Measurements from ENCODE around the gene KIR2DL3. TPM values are rescaled to one million over a fixed set of nuclear protein-coding genes. Genes with fewer than 3 reads are reported as not detected.

KIR2DL3 gene
- total RNA-seq, 1 experiment from 2014 or later: not detected

DNA sequence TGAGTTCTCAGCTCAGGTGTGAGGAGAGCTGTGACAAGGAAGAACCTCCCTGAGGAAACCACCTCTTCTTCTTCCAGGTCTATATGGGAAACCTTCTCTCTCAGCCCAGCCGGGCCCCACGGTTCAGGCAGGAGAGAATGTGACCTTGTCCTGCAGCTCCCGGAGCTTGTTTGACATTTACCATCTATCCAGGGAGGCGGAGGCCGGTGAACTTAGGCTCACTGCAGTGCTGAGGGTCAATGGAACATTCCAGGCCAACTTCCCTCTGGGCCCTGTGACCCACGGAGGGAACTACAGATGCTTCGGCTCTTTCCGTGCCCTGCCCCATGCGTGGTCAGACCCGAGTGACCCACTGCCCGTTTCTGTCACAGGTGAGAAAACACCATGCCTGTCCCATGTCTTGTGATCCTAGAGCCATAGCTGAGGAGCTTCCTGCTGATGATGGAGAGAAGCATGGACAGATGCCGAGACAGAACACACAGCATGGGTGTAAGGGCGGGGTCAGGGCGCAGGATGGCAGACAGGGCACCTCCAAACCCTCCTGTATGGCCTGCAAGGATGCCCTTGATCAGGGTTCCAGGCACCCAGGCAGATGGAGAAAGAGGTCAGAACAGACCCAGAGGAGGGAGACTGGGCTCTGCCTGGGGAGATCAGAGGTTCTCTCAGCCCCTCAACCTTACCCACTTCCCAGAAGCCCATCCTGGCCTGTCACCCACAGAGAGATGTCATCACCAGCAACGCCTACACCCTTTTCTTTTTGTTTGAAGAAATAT lies 8.7 kb upstream of the KIR2DL3 start:
- no peak for DNase-seq
- no peaks in the 10 kb centered on the region for H3K36me3 ChIP-seq (ENCODE audit: low read depth)
- ChIA-PET CTCF (no interaction called here), POLR2A (ENCODE audit: unreplicated experiment) (no interaction called here)
- no peaks in the 10 kb centered on the region for H3K4me1 ChIP-seq (replicated peaks; ENCODE audit: insufficient read depth)
- H3F3A ChIP-seq (ENCODE audit: insufficient read depth, low read depth): no peaks in the 10 kb centered on the region
- BruUV-seq (replicated peaks): no TSS peak
- H3K27me3 ChIP-seq (ENCODE audit: insufficient read depth, low read depth): peaks cover 73% of the 10 kb centered on the region
- no peak for TF ChIP-seq EZH2 (IDR thresholded peaks at IDR 0.05; ENCODE audit: low read depth)
- TF ChIP-seq, protein P1, sequence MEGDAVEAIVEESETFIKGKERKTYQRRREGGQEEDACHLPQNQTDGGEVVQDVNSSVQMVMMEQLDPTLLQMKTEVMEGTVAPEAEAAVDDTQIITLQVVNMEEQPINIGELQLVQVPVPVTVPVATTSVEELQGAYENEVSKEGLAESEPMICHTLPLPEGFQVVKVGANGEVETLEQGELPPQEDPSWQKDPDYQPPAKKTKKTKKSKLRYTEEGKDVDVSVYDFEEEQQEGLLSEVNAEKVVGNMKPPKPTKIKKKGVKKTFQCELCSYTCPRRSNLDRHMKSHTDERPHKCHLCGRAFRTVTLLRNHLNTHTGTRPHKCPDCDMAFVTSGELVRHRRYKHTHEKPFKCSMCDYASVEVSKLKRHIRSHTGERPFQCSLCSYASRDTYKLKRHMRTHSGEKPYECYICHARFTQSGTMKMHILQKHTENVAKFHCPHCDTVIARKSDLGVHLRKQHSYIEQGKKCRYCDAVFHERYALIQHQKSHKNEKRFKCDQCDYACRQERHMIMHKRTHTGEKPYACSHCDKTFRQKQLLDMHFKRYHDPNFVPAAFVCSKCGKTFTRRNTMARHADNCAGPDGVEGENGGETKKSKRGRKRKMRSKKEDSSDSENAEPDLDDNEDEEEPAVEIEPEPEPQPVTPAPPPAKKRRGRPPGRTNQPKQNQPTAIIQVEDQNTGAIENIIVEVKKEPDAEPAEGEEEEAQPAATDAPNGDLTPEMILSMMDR (conservative IDR thresholded peaks at IDR 0.05): no peak
- no peak overlapping the region for H3K4me3 ChIP-seq
- H3K9me3 ChIP-seq (ENCODE audit: insufficient read depth, low read depth): no peaks in the 10 kb centered on the region
- H2AFZ ChIP-seq: no peak overlapping the region
- intact Hi-C loops (cut with micrococcal nuclease; ENCODE audit: unreplicated experiment): no loop called here
- no peak overlapping the region for H3K4me2 ChIP-seq
- no peaks in the 10 kb centered on the region for H4K20me1 ChIP-seq (ENCODE audit: insufficient read depth)
- H3K79me2 ChIP-seq (ENCODE audit: low read depth): no peaks in the 10 kb centered on the region
- H3K27ac ChIP-seq: no peak overlapping the region
- H3K9me2 ChIP-seq (ENCODE audit: insufficient read depth): no peaks in the 10 kb centered on the region

DNA sequence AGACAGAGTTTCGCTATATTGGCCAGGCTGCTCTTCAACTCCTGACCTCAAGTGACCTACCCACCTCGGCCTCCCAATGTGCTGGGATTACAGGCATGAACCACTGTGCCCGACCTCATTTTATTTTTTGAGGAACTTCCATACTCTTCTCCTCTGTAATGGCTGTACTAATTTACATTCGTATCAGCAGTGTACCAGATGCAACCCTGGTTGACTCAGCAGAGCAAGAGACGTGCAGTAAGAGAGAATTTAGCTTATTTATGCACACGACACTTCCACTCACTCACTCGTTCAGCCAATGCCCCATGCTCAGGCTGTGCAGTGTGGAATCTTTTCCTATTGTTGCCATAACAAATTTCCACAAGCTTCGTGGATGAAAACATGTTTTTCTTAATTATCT lies 7.1 kb upstream of the KIR2DL3 start:
- no peaks in the 10 kb centered on the region for H3F3A ChIP-seq (ENCODE audit: insufficient read depth, low read depth)
- no peaks in the 10 kb centered on the region for H3K9me2 ChIP-seq (ENCODE audit: insufficient read depth)
- no peak for DNase-seq
- no peak for TF ChIP-seq EZH2 (IDR thresholded peaks at IDR 0.05; ENCODE audit: low read depth)
- TF ChIP-seq, protein P1 (conservative IDR thresholded peaks at IDR 0.05): no peak
- H3K9me3 ChIP-seq (ENCODE audit: insufficient read depth, low read depth): no peaks in the 10 kb centered on the region
- no peaks in the 10 kb centered on the region for H4K20me1 ChIP-seq (ENCODE audit: insufficient read depth)
- no peak overlapping the region for H3K4me2 ChIP-seq
- POLR2A ChIA-PET (ENCODE audit: unreplicated experiment): no interaction called here
- H3K27me3 ChIP-seq (ENCODE audit: insufficient read depth, low read depth): peaks cover 73% of the 10 kb centered on the region
- CTCF ChIA-PET: no interaction called here
- no peaks in the 10 kb centered on the region for H3K36me3 ChIP-seq (ENCODE audit: low read depth)
- BruUV-seq (replicated peaks): no TSS peak
- H3K27ac ChIP-seq: no peak overlapping the region
- H3K4me1 ChIP-seq (replicated peaks; ENCODE audit: insufficient read depth): no peaks in the 10 kb centered on the region
- intact Hi-C loops (cut with micrococcal nuclease; ENCODE audit: unreplicated experiment): no loop called here
- H3K79me2 ChIP-seq (ENCODE audit: low read depth): no peaks in the 10 kb centered on the region
- H3K4me3 ChIP-seq: no peak overlapping the region
- H2AFZ ChIP-seq: no peak overlapping the region

DNA sequence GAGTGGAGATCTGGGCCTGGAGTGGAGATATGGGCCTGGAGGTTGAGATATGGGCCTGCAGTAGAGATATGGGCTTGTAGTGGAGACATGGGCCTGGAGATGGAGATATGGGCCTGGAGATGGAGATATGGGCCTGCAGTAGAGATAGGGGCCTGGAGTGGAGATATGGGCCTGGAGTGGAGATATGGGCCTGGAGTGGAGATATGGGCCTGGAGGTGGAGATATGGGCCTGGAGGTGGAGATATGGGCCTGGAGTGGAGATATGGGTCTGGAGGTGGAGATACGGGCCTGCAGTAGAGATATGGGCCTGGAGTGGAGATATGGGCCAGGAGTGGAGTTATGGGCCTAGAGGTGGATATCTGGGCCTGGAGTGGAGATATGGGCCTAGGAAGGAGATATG lies 402 bp downstream of the KIR2DL3 start:
- intact Hi-C loops (cut with micrococcal nuclease; ENCODE audit: unreplicated experiment): loop anchor here (5.0 kb wide), 1 partner anchor 109 kb away; no protein-coding TSS in a partner anchor
- Histone ChIP-seq H2AFZ (no peak overlapping the region), H3K4me2 (no peak overlapping the region), H3K27me3 (ENCODE audit: insufficient read depth, low read depth) (peaks cover 56% of the 10 kb centered on the region), H3K4me1 (replicated peaks; ENCODE audit: insufficient read depth) (no peaks in the 10 kb centered on the region), H4K20me1 (ENCODE audit: insufficient read depth) (no peaks in the 10 kb centered on the region), H3K9me2 (ENCODE audit: insufficient read depth) (no peaks in the 10 kb centered on the region), H3K36me3 (ENCODE audit: low read depth) (no peaks in the 10 kb centered on the region), H3F3A (ENCODE audit: insufficient read depth, low read depth) (no peaks in the 10 kb centered on the region), H3K27ac (no peak overlapping the region), H3K9me3 (ENCODE audit: insufficient read depth, low read depth) (no peaks in the 10 kb centered on the region), H3K79me2 (ENCODE audit: low read depth) (no peaks in the 10 kb centered on the region), H3K4me3 (no peak overlapping the region)
- TF ChIP-seq EZH2 (IDR thresholded peaks at IDR 0.05; ENCODE audit: low read depth): no peak
- TF ChIP-seq, protein P1 (conservative IDR thresholded peaks at IDR 0.05): no peak
- CTCF ChIA-PET: no interaction called here
- no TSS peak for BruUV-seq (replicated peaks)
- no peak for DNase-seq
- POLR2A ChIA-PET (ENCODE audit: unreplicated experiment): no interaction called here

All from PC-9 (cell line).